Peyer's patch (tissue), 4 donors: ENCODE data around the gene SH3TC2.

ENCODE experiments used
- POLR2A ChIP-seq, 2 donors: fragments of 450-650 bp; IDR thresholded peaks; one replicate each; pipeline ENCODE4 v1.5.1; 2017; ENCODE audit warnings: antibody characterized with exemption in 2 of 2, mild to moderate bottlenecking in 2 of 2, moderate library complexity in 2 of 2
- TF ChIP-seq, protein P1 (sequence below), 6 experiments: fragments of 450-650 bp in 4 of 6; fragments of 200-600 bp in 2 of 6; sonication (generic) in 1 of 6; IDR thresholded peaks; one replicate each; pipeline ENCODE4 v1.5.1; 2017 to 2019; ENCODE audit warnings: antibody characterized with exemption in 6 of 6, mild to moderate bottlenecking in 3 of 6, moderate library complexity in 1 of 6

DNA sequence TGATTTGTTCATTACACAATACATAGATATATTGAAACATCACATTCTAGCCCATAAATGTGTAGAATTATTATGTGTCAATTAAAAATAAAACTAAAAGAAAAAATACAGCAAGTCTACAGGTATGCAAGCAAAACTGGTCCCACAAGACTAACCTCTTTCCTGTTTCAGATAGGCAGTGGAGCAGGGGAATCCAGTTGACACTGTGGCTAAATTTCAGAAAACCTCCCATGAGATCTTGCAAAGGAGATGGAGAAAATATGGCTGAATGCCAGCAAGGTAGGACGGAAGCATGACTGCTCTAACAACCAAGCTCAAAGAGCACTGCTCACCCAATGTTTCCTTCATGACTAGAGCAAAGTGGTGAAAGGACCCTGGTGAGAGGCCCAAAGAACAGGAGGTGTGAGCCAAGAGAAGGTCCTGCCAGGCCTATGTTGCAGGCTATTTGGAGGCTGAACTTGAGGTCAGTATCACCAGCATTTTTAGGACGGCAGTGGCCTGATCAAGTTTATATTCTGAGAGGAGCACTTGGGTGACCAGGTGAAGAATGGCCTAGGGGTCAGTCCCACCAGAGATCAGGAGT, 1.1 kb upstream of the SH3TC2 start:
- TF ChIP-seq, protein P1, sequence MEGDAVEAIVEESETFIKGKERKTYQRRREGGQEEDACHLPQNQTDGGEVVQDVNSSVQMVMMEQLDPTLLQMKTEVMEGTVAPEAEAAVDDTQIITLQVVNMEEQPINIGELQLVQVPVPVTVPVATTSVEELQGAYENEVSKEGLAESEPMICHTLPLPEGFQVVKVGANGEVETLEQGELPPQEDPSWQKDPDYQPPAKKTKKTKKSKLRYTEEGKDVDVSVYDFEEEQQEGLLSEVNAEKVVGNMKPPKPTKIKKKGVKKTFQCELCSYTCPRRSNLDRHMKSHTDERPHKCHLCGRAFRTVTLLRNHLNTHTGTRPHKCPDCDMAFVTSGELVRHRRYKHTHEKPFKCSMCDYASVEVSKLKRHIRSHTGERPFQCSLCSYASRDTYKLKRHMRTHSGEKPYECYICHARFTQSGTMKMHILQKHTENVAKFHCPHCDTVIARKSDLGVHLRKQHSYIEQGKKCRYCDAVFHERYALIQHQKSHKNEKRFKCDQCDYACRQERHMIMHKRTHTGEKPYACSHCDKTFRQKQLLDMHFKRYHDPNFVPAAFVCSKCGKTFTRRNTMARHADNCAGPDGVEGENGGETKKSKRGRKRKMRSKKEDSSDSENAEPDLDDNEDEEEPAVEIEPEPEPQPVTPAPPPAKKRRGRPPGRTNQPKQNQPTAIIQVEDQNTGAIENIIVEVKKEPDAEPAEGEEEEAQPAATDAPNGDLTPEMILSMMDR (IDR thresholded peaks at IDR 0.05): no peak
- TF ChIP-seq POLR2A (IDR thresholded peaks at IDR 0.05): no peak
